Pancreas (tissue), 10 donors: ENCODE data around the gene PMP22. TPM values are rescaled to one million over a fixed set of nuclear protein-coding genes. Genes with fewer than 3 reads are reported as not detected.

Experiments used
- ATAC-seq, 4 donors: fragments of 200-7000 bp; cut with Tn5 transposase; one replicate each; pipeline versions ENCODE4 v1.8.0 to v1.9.1; 2020; ENCODE audit warnings: mild to moderate bottlenecking in 4 of 4, moderate library complexity in 4 of 4
- DNase-seq, 6 donors: peaks; one replicate each; pipeline ENCODE4 v3.0.0-alpha.2; 2020
- FAIRE-seq: peaks from 2 replicates; lab custom pipeline; 2012; peaks lifted over from hg19 to GRCh38; lab: Jason Lieb, UNC
- H3K27ac ChIP-seq, 4 donors: fragments of 200-600 bp; sonication (generic); 1 replicate in 3 of 4; 2 replicates in 1 of 4; pipeline versions ENCODE4 v1.5.0 to v1.8.0; 2020
- H3K27me3 ChIP-seq, 4 donors: fragments of 200-600 bp; one replicate each; pipeline ENCODE4 v1.8.0; 2021
- H3K36me3 ChIP-seq, 3 donors: fragments of 200-600 bp; sonication (generic) in 1 of 3; one replicate each; pipeline versions ENCODE4 v1.5.0 to v1.8.0; 2020 to 2021
- H3K4me1 ChIP-seq, 3 donors: fragments of 200-600 bp; one replicate each; pipeline ENCODE4 v1.8.0; 2021
- H3K4me3 ChIP-seq, 4 donors: fragments of 200-600 bp; sonication (generic) in 2 of 4; one replicate each; pipeline versions ENCODE4 v1.5.0 to v1.8.0; 2020 to 2021
- H3K9me3 ChIP-seq, 4 donors: fragments of 200-600 bp; one replicate each; pipeline ENCODE4 v1.8.0; 2021
- whole genome bisulfite sequencing, 2 donors: extraction: QIAGEN DNeasy Blood & Tissue Kit; methylation state at CpG; one replicate each; pipeline ENCODE4 v1.1.7; 2013; 5-methylcytosine and 5-hydroxymethylcytosine counted together
- intact Hi-C, 3 donors: fragments of 100-400 bp; cut with DNase I; formaldehyde crosslinking; loops; one replicate each; pipeline versions ENCODE4 v1.11.1 to v1.14.2; 2022
- polyA plus RNA-seq, 2 donors: library from polyadenylated mRNA; stranded (reverse); fragments of 200-250 nt; gene quantifications; one replicate each; pipeline ENCODE4 v1.2.3, GENCODE V29; 2013
- total RNA-seq, 6 donors: library from RNA; stranded (reverse); fragmentation: NEBNext Ultra II Directional in 4 of 6; extraction: Animal tissue kit (Norgen Biotek cat#: 25700) in 4 of 6; gene quantifications; one replicate each; pipeline versions ENCODE4 v1.2.1 to v1.2.4, GENCODE V29; 2021 to 2023
- TF ChIP-seq, protein P1 (sequence below), 4 donors: fragments of 200-600 bp; sonication (generic) in 3 of 4; IDR thresholded peaks; one replicate each; pipeline versions ENCODE4 v1.5.0 to v1.8.0; 2021; ENCODE audit warnings: antibody characterized with exemption in 4 of 4
- donor health status: healthy with polysubstance abuse.
- donor health status: DM: no; HTN: no; CAD: no; lungs with moderate emphysema.
- donor health status: DM: no; HTN: no; CAD: no.
- donor health status: control.
- donor health status: control.
- donor health status: Bipolar disorder and iron deficiency.
- donor health status: DM: yes; HTN: yes; CAD: no.
- donor health status: DM: no; HTN: no; CAD: no.
- donor health status: DM: no; HTN: no; CAD: no.
- donor health status: DM: yes; HTN: yes; CAD: no.

The PMP22 gene
- total and polyA plus RNA-seq, 8 donors: 5.8 to 24.8 (median 10.4) TPM

- no peaks in the 10 kb centered on the region for H3K27me3 ChIP-seq
- TF ChIP-seq, protein P1, sequence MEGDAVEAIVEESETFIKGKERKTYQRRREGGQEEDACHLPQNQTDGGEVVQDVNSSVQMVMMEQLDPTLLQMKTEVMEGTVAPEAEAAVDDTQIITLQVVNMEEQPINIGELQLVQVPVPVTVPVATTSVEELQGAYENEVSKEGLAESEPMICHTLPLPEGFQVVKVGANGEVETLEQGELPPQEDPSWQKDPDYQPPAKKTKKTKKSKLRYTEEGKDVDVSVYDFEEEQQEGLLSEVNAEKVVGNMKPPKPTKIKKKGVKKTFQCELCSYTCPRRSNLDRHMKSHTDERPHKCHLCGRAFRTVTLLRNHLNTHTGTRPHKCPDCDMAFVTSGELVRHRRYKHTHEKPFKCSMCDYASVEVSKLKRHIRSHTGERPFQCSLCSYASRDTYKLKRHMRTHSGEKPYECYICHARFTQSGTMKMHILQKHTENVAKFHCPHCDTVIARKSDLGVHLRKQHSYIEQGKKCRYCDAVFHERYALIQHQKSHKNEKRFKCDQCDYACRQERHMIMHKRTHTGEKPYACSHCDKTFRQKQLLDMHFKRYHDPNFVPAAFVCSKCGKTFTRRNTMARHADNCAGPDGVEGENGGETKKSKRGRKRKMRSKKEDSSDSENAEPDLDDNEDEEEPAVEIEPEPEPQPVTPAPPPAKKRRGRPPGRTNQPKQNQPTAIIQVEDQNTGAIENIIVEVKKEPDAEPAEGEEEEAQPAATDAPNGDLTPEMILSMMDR (IDR thresholded peaks at IDR 0.05): no peak
- DNase-seq (no peak), FAIRE-seq (no peak), ATAC-seq (no peak)
- H3K4me1 ChIP-seq: no peaks in the 10 kb centered on the region
- H3K36me3 ChIP-seq: no peaks in the 10 kb centered on the region
- intact Hi-C loops: no loop called here
- no peak overlapping the region for H3K27ac ChIP-seq
- WGBS, 2 donors: 67 to 73% methylated on average over 3 of the region's 3 CpGs
- no peak overlapping the region for H3K4me3 ChIP-seq
- no peaks in the 10 kb centered on the region for H3K9me3 ChIP-seq
Observed at GRCh38 chr17:15293558-15293957, 28.4 kb upstream of the PMP22 start.

DNA sequence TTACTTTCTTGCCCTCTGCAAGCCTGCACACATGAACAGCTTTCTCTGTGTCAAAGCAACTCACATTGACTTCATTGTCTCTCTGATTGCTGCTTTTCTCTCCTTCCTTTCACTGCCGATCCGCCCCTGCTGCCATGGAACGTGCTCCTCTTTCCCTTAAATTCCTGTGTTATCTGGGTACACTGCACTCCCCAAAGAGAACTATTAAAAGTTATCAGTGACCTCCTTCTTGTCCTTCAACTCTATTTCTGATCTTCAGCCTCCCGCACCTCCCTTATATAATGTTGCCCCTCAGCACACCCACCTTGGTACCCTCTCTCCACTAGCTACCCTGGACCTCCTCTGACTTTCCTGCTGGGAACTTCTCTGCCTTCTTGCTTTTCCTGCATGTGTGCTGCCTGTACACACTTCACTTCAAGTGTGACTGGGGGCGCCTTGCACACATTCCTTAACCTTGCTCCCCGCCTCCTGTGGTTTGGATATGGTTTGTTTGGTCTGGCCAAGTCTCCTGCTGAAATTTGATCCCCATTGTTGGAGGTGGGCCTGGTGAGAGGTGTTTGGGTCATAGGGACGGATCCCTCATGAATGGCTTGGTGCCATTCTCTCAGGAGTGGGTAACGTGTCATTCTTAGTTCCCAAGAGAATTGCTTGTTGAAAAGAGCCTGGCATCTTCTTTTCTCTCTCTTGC, 26.7 kb upstream of the PMP22 start:
- FAIRE-seq (no peak), ATAC-seq (no peak), DNase-seq (no peak)
- TF ChIP-seq, protein P1 (IDR thresholded peaks at IDR 0.05): no peak
- Histone ChIP-seq H3K4me3 (no peak overlapping the region), H3K36me3 (no peaks in the 10 kb centered on the region), H3K27me3 (no peaks in the 10 kb centered on the region), H3K27ac (no peak overlapping the region), H3K9me3 (no peaks in the 10 kb centered on the region), H3K4me1 (no peaks in the 10 kb centered on the region)
- intact Hi-C loops: no loop called here
- WGBS, 2 donors: 32 to 42% methylated on average over 8 of the region's 8 CpGs

- H3K27ac ChIP-seq: no peak overlapping the region
- no peaks in the 10 kb centered on the region for H3K36me3 ChIP-seq
- H3K27me3 ChIP-seq: no peaks in the 10 kb centered on the region
- no peaks in the 10 kb centered on the region for H3K9me3 ChIP-seq
- DNase-seq (no peak), FAIRE-seq (no peak), ATAC-seq (no peak)
- TF ChIP-seq, protein P1 (IDR thresholded peaks at IDR 0.05): no peak
- no peak overlapping the region for H3K4me3 ChIP-seq
- 82 to 86% methylated on average over 6 of the region's 6 CpGs for WGBS, 2 donors
- intact Hi-C loops: no loop called here
- no peaks in the 10 kb centered on the region for H3K4me1 ChIP-seq
Observed at GRCh38 chr17:15290605-15291004, 25.5 kb upstream of the PMP22 start.

GRCh38 chr17:15289285-15290183, 24.4 kb upstream of the PMP22 start:
- ATAC-seq: no peak
- 69 to 77% methylated on average over 22 of the region's 22 CpGs for WGBS, 2 donors
- intact Hi-C loops: no loop called here
- no peak overlapping the region for H3K4me3 ChIP-seq
- FAIRE-seq: no peak
- H3K27ac ChIP-seq: no peak overlapping the region
- TF ChIP-seq, protein P1 (IDR thresholded peaks at IDR 0.05): no peak
- DNase-seq: no peak
- no peaks in the 10 kb centered on the region for H3K27me3 ChIP-seq
- no peaks in the 10 kb centered on the region for H3K4me1 ChIP-seq
- H3K36me3 ChIP-seq: no peaks in the 10 kb centered on the region
- no peaks in the 10 kb centered on the region for H3K9me3 ChIP-seq
